BE2C (cell line): ENCODE data around the gene LNP1.

Experiments used
- DNase-seq: peaks from one replicate; pipeline ENCODE4 v3.0.0-alpha.2; 2020
- H3K27me3 ChIP-seq: fragments of 250-450 bp; sonication (Bioruptor Pico); 2 replicates; pipeline ENCODE4 v1.5.1; 2020; ENCODE audit warnings: mild to moderate bottlenecking
- H3K36me3 ChIP-seq: fragments of 250-450 bp; sonication (Bioruptor Pico); 2 replicates; pipeline ENCODE4 v1.5.1; 2020; ENCODE audit warnings: mild to moderate bottlenecking
- H3K4me1 ChIP-seq: fragments of 250-450 bp; sonication (Bioruptor Pico); 2 replicates; pipeline ENCODE4 v1.5.1; 2020
- H3K4me3 ChIP-seq: 2 replicates; pipeline ENCODE4 v1.5.1; 2011; ENCODE audit warnings: low read depth, low read length
- H3K9me3 ChIP-seq: fragments of 250-450 bp; sonication (Bioruptor Pico); 2 replicates; pipeline ENCODE4 v1.5.1; 2020
- CTCF ChIP-seq: IDR thresholded peaks from 2 replicates; pipeline ENCODE4 v1.5.1; 2012; ENCODE audit warnings: mild to moderate bottlenecking, low read depth, low read length

Gene LNP1

GRCh38 chr3:100374521-100374920, 26.8 kb upstream of the LNP1 start:
- Histone ChIP-seq H3K36me3 (peaks cover 74% of the 10 kb centered on the region), H3K4me3 (no peak overlapping the region), H3K9me3 (no peaks in the 10 kb centered on the region), H3K27me3 (no peaks in the 10 kb centered on the region), H3K4me1 (no peaks in the 10 kb centered on the region)
- no peak for TF ChIP-seq CTCF
- no peak for DNase-seq

GRCh38 chr3:100376301-100376700, 25.0 kb upstream of the LNP1 start:
- Histone ChIP-seq H3K9me3 (no peaks in the 10 kb centered on the region), H3K4me3 (no peak overlapping the region), H3K4me1 (no peaks in the 10 kb centered on the region), H3K36me3 (peaks cover 74% of the 10 kb centered on the region), H3K27me3 (no peaks in the 10 kb centered on the region)
- no peak for TF ChIP-seq CTCF
- no peak for DNase-seq

GRCh38 chr3:100384733-100385525, 16.4 kb upstream of the LNP1 start:
- TF ChIP-seq CTCF: no peak
- Histone ChIP-seq H3K9me3 (no peaks in the 10 kb centered on the region), H3K27me3 (no peaks in the 10 kb centered on the region), H3K4me1 (no peaks in the 10 kb centered on the region), H3K4me3 (no peak overlapping the region), H3K36me3 (peaks cover 68% of the 10 kb centered on the region)
- no peak for DNase-seq

- Histone ChIP-seq H3K4me1 (no peaks in the 10 kb centered on the region; the same call in 1 of the 2 replicates), H3K9me3 (no peaks in the 10 kb centered on the region), H3K27me3 (no peaks in the 10 kb centered on the region), H3K4me3 (no peak overlapping the region), H3K36me3 (peaks cover 63% of the 10 kb centered on the region)
- TF ChIP-seq CTCF: no peak
- DNase-seq: no peak
These were observed 14.8 kb upstream of the LNP1 start for GRCh38 chr3:100386437-100387074.

- TF ChIP-seq CTCF: no peak
- Histone ChIP-seq H3K4me3 (no peak overlapping the region), H3K4me1 (no peaks in the 10 kb centered on the region; the same call in 1 of the 2 replicates), H3K36me3 (peaks cover 43% of the 10 kb centered on the region), H3K27me3 (no peaks in the 10 kb centered on the region), H3K9me3 (no peaks in the 10 kb centered on the region)
- no peak for DNase-seq
These were observed 12.3 kb upstream of the LNP1 start for GRCh38 chr3:100389025-100389424.
